ENCODE results near the gene DUSP23. TPM values are rescaled to one million over a fixed set of nuclear protein-coding genes. Genes with fewer than 3 reads are reported as not detected.

DUSP23 gene
- polyA plus RNA-seq, 3 donors = 37.3 to 136 (median 97.8) TPM

GRCh38 chr1:159779403-159779851 is 1.3 kb upstream of the DUSP23 start:
- WGBS (ENCODE audit: insufficient coverage) = no CpG with 5 or more reads among the region's 2 CpGs
- Mint-ChIP-seq H3K4me1 (peaks cover 14% of the 10 kb centered on the region), H3K27ac (no peak overlapping the region), H3K27me3 (ENCODE audit: low read depth in 3 of 3) (peaks cover 0 to 2% (median 0%) of the 10 kb centered on the region in 3 donors), H3K4me3 (no peak overlapping the region), H3K9me3 (no peaks in the 10 kb centered on the region), H3K36me3 (peaks cover 3 to 5% of the 10 kb centered on the region in 2 donors)
- Histone ChIP-seq H3K27ac (ENCODE audit: low read depth in 1 of 2, low read length in 2 of 2) (no peak overlapping the region), H3K27me3 (ENCODE audit: control insufficient read depth in 2 of 2, insufficient read depth in 2 of 2, low read length in 2 of 2) (no peaks in the 10 kb centered on the region), H2AFZ (ENCODE audit: insufficient read depth, low read depth, low read length, poor library complexity, severe bottlenecking) (peak overlapping the region; percentile 42), H3K9me3 (replicated peaks in 1 of 2; ENCODE audit: control insufficient read depth in 1 of 2, insufficient read depth in 1 of 2, low read length in 2 of 2) (no peaks in the 10 kb centered on the region), H3K4me2 (replicated peaks; ENCODE audit: extremely low read depth, low read length, poor library complexity, severe bottlenecking) (no peak overlapping the region), H3K79me2 (ENCODE audit: insufficient read depth, low read length) (no peaks in the 10 kb centered on the region), H3K4me1 (ENCODE audit: control insufficient read depth in 1 of 2, insufficient read depth in 2 of 2, low read length in 2 of 2) (peaks cover 13 to 17% of the 10 kb centered on the region in 2 donors), H3K9ac (ENCODE audit: insufficient read depth, low read length, poor library complexity, severe bottlenecking) (no peak overlapping the region), H4K20me1 (ENCODE audit: insufficient read depth, low read length) (peaks cover 11% of the 10 kb centered on the region), H3K4me3 (replicated peaks in 1 of 3; ENCODE audit: low read depth in 2 of 3, low read length in 3 of 3) (no peak overlapping the region), H3K36me3 (replicated peaks in 1 of 2; ENCODE audit: control insufficient read depth in 1 of 2, insufficient read depth in 2 of 2, low read length in 2 of 2) (peaks cover 0 to 8% of the 10 kb centered on the region in 2 donors)
- intact Hi-C loops (cut with micrococcal nuclease) = no loop called here
- no peak for TF ChIP-seq CTCF (IDR thresholded peaks at IDR 0.05)
- DNase-seq = no peak

GRCh38 chr1:159781992-159782391 is 1.2 kb downstream of the DUSP23 start:
- no peak overlapping the region for H2AFZ ChIP-seq (ENCODE audit: insufficient read depth, low read depth, low read length, poor library complexity, severe bottlenecking)
- H3K4me1 ChIP-seq (ENCODE audit: control insufficient read depth in 1 of 2, insufficient read depth in 2 of 2, low read length in 2 of 2) = peaks cover 13 to 17% of the 10 kb centered on the region in 2 donors
- no peak for TF ChIP-seq CTCF (IDR thresholded peaks at IDR 0.05)
- H3K4me3 ChIP-seq (replicated peaks in 1 of 3; ENCODE audit: low read depth in 2 of 3, low read length in 3 of 3) = peak overlapping the region in 1 of 3 experiments; percentile 91
- H3K27ac ChIP-seq (ENCODE audit: low read depth in 1 of 2, low read length in 2 of 2) = no peak overlapping the region
- Mint-ChIP-seq H3K9me3 (no peaks in the 10 kb centered on the region), H3K36me3 (peaks cover 3 to 5% of the 10 kb centered on the region in 2 donors), H3K4me3 (no peak overlapping the region), H3K27me3 (ENCODE audit: low read depth in 3 of 3) (peaks cover 0 to 4% (median 1%) of the 10 kb centered on the region in 3 donors), H3K27ac (no peak overlapping the region), H3K4me1 (peaks cover 14% of the 10 kb centered on the region)
- H4K20me1 ChIP-seq (ENCODE audit: insufficient read depth, low read length) = peaks cover 11% of the 10 kb centered on the region
- H3K9ac ChIP-seq (ENCODE audit: insufficient read depth, low read length, poor library complexity, severe bottlenecking) = no peak overlapping the region
- H3K9me3 ChIP-seq (replicated peaks in 1 of 2; ENCODE audit: control insufficient read depth in 1 of 2, insufficient read depth in 1 of 2, low read length in 2 of 2) = no peaks in the 10 kb centered on the region
- DNase-seq = no peak
- H3K4me2 ChIP-seq (replicated peaks; ENCODE audit: extremely low read depth, low read length, poor library complexity, severe bottlenecking) = peak overlapping the region; percentile 95
- intact Hi-C loops (cut with micrococcal nuclease) = loop anchor here (5.0 to 10.0 kb wide), 3 partner anchors 110 to 313 kb away; partner anchors contain the start of gene IGSF8 (in 1 of the 2)
- no peaks in the 10 kb centered on the region for H3K79me2 ChIP-seq (ENCODE audit: insufficient read depth, low read length)
- WGBS (ENCODE audit: insufficient coverage) = 76% methylated on average over 4 of the region's 12 CpGs
- H3K36me3 ChIP-seq (replicated peaks in 1 of 2; ENCODE audit: control insufficient read depth in 1 of 2, insufficient read depth in 2 of 2, low read length in 2 of 2) = peaks cover 0 to 8% of the 10 kb centered on the region in 2 donors
- H3K27me3 ChIP-seq (ENCODE audit: control insufficient read depth in 2 of 2, insufficient read depth in 2 of 2, low read length in 2 of 2) = no peaks in the 10 kb centered on the region

All from CD14-positive monocyte (primary cell).